MV-4-11 (cell line): Measurements from ENCODE around the gene SUMO2.

Source experiments
- DNase-seq: peaks from one replicate; lab custom pipeline; 2025; lab: John Stamatoyannopoulos, UW

The SUMO2 gene

DNA sequence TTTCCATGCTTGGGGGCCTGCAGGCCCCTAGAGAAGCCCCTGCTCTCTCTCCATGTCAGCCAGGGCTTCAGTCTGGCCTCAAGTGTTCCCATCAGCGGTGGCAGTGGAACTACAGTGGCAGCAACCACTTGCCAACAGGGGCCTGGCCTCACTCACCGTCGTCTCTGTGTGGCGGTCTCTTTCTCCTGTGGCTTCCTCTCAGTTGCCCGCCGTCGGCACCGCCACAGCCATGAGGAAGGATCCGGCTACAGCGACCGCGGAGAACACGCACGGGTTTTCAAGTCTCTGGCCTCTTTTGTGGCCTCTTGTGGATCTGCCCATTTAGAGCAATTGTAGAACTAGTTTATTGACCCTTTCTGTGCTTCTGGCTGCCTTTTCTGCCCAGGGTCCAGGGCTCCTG lies 64.5 kb downstream of the SUMO2 start:
- no peak for DNase-seq

DNA sequence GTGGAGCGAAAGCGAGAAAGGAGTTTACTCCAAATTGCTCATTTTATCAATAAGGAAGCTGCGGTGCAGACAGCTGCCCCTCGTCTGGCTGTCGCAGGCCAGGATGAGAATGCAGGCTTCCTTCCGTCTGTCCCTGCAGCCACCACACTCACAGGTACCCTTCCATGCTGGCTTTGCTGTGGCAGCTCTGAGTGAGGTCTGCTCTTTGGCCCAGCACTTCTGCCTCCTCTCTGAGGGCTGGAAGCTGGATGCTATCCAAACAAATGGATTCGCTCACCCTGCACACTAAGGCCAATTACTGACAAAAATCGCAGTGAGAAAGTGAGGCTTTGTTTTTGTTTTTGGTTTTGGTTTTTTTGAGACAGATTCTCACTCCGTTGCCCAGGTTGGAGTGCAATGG lies 66.0 kb downstream of the SUMO2 start:
- no peak for DNase-seq
